HepG2 (cell line): ENCODE measurements around the gene PGS1. TPM values are rescaled to one million over a fixed set of nuclear protein-coding genes. Genes with fewer than 3 reads are reported as not detected.

ENCODE experiments used
- ATAC-seq: fragments of 200-7000 bp; cut with Tn5 transposase; 3 replicates; pipeline ENCODE4 v1.9.1; 2020; ENCODE audit warnings: mild to moderate bottlenecking, moderate library complexity
- BruUV-seq: library from RNA; stranded (reverse); fragments of 400-500 nt; replicated peaks from 2 replicates; lab custom pipeline; 2021; lab: Mats Ljungman, UMichigan
- CTCF ChIA-PET: fragments of 300-600 bp; formaldehyde crosslinking; extraction: SDS; loops from one replicate; lab custom pipeline; 2021; ENCODE audit warnings: low total read pairs, inconsistent platforms, low intra/inter-chr PET ratio; lab: Yijun Ruan, JAX
- POLR2A ChIA-PET: fragments of 350-600 bp; sonication (Branson Sonifier 250); formaldehyde crosslinking; loops from one replicate; lab custom pipeline; 2020; ENCODE audit warnings: antibody characterized with exemption, inconsistent platforms; lab: Yijun Ruan, JAX
- DNase-seq: peaks from one replicate; pipeline ENCODE4 v3.0.0-alpha.2; 2015; ENCODE audit warnings: low spot score
- FAIRE-seq: peaks from 3 replicates; lab custom pipeline; 2011; peaks lifted over from hg19 to GRCh38; lab: Jason Lieb, UNC
- H2AFZ ChIP-seq: one replicate; pipeline ENCODE4 v1.6.1; 2011; ENCODE audit warnings: low read length, inconsistent platforms
- H3K27ac ChIP-seq: fragments of 300-600 bp; 3 replicates; pipeline ENCODE4 v1.8.0; 2011; ENCODE audit warnings: mixed run types, mild to moderate bottlenecking, mixed read lengths, low read length, inconsistent platforms; ENCODE audit not compliant: insufficient read depth; ENCODE audit errors: extremely low read length
- H3K27me3 ChIP-seq, 2 experiments: fragments of 200-600 bp in 1 of 2; 2 replicates in 1 of 2; 3 replicates in 1 of 2; pipeline versions ENCODE4 v1.6.0 to v1.8.0; 2011; ENCODE audit warnings: low read length in 2 of 2, mild to moderate bottlenecking in 2 of 2, moderate library complexity in 2 of 2, inconsistent platforms in 1 of 2; ENCODE audit not compliant: insufficient read depth in 2 of 2, control insufficient read depth in 1 of 2
- H3K36me3 ChIP-seq, 2 experiments: fragments of 200-600 bp in 1 of 2; replicated peaks in 1 of 2; 2 replicates in 1 of 2; 3 replicates in 1 of 2; pipeline versions ENCODE4 v1.5.1 to v1.8.0; 2011; ENCODE audit warnings: low read length in 2 of 2, inconsistent platforms in 1 of 2; ENCODE audit not compliant: insufficient read depth in 2 of 2, control insufficient read depth in 1 of 2
- H3K4me1 ChIP-seq: 2 replicates; pipeline ENCODE4 v1.5.1; 2012; ENCODE audit warnings: low read length, inconsistent platforms; ENCODE audit not compliant: insufficient read depth
- H3K4me2 ChIP-seq: 2 replicates; pipeline ENCODE4 v1.6.0; 2011; ENCODE audit warnings: low read depth, low read length, inconsistent platforms
- H3K4me3 ChIP-seq, 3 experiments: fragments of 200-600 bp in 1 of 3; sonication (generic), shearing (Covaris generic) in 1 of 3; replicated peaks in 1 of 3; 2 replicates each; pipeline ENCODE4 v1.5.1; 2011 to 2016; ENCODE audit warnings: low read length in 3 of 3, inconsistent platforms in 2 of 3, low read depth in 2 of 3, mild to moderate bottlenecking in 2 of 3, control low read depth in 1 of 3, mixed read lengths in 1 of 3; ENCODE audit not compliant: insufficient read depth in 1 of 3
- H3K79me2 ChIP-seq: one replicate; pipeline ENCODE4 v1.6.1; 2011; ENCODE audit warnings: low read length, inconsistent platforms; ENCODE audit not compliant: insufficient read depth
- H3K9ac ChIP-seq: 2 replicates; pipeline ENCODE4 v1.6.0; 2011; ENCODE audit warnings: mild to moderate bottlenecking, low read depth, low read length, inconsistent platforms; ENCODE audit not compliant: insufficient read depth
- H3K9me3 ChIP-seq: 2 replicates; pipeline ENCODE4 v1.5.1; 2012; ENCODE audit warnings: mild to moderate bottlenecking, low read length
- H4K20me1 ChIP-seq: 2 replicates; pipeline ENCODE4 v1.6.0; 2011; ENCODE audit warnings: inconsistent platforms, mild to moderate bottlenecking, low read length, moderate library complexity; ENCODE audit not compliant: insufficient read depth
- AKAP8 ChIP-seq: sonication (generic); formaldehyde crosslinking; IDR thresholded peaks from 2 replicates; pipeline ENCODE4 v1.5.1; 2020; ENCODE audit warnings: mild to moderate bottlenecking, missing genetic modification reagents
- ASH2L ChIP-seq: fragments of 300-600, 200-600 bp; sonication (generic); IDR thresholded peaks from 2 replicates; pipeline ENCODE4 v1.7.0; 2017; ENCODE audit warnings: low read depth, mild to moderate bottlenecking, moderate library complexity, mixed read lengths, low read length; ENCODE audit not compliant: insufficient read length
- CEBPG ChIP-seq: IDR thresholded peaks from 2 replicates; pipeline ENCODE4 v1.6.1; 2016
- FOSL2 ChIP-seq: sonication (generic); formaldehyde crosslinking; IDR thresholded peaks from 2 replicates; pipeline ENCODE4 v1.4.0; 2020; ENCODE audit warnings: missing genetic modification reagents
- GABPA ChIP-seq, 2 experiments: IDR thresholded peaks; 2 replicates each; pipeline ENCODE4 v1.6.1; 2011 to 2016; ENCODE audit warnings: low read depth in 2 of 2, low read length in 1 of 2, missing biosample characterization in 1 of 2, missing genetic modification characterization in 1 of 2
- GATAD2A ChIP-seq: IDR thresholded peaks from 2 replicates; pipeline ENCODE4 v1.6.1; 2016
- HMG20A ChIP-seq: IDR thresholded peaks from 2 replicates; pipeline ENCODE4 v1.6.1; 2016; ENCODE audit warnings: borderline replicate concordance
- MTA3 ChIP-seq: sonication (generic); formaldehyde crosslinking; IDR thresholded peaks from 2 replicates; pipeline ENCODE4 v1.4.0; 2020; ENCODE audit warnings: missing genetic modification reagents
- PAX8 ChIP-seq: sonication (generic); formaldehyde crosslinking; IDR thresholded peaks from 2 replicates; pipeline ENCODE4 v1.8.0; 2022; ENCODE audit warnings: mild to moderate bottlenecking, missing genetic modification reagents, borderline replicate concordance
- RFX5 ChIP-seq: IDR thresholded peaks from 2 replicates; pipeline ENCODE4 v1.6.1; 2011; ENCODE audit warnings: low read depth, low read length, improper control_type of control experiment
- TCF7 ChIP-seq: sonication (generic); IDR thresholded peaks from 2 replicates; pipeline ENCODE4 v1.6.1; 2016; ENCODE audit warnings: antibody characterized with exemption, low read depth
- ZBTB20 ChIP-seq: sonication (generic); formaldehyde crosslinking; IDR thresholded peaks from 2 replicates; pipeline ENCODE4 v1.8.1; 2023; ENCODE audit warnings: missing genetic modification reagents, low read depth, mild to moderate bottlenecking, borderline replicate concordance
- ZNF549 ChIP-seq: sonication (generic); formaldehyde crosslinking; IDR thresholded peaks from 2 replicates; pipeline ENCODE4 v1.5.0; 2020; ENCODE audit warnings: missing genetic modification reagents
- ZNF616 ChIP-seq: sonication (generic); formaldehyde crosslinking; IDR thresholded peaks from 2 replicates; pipeline ENCODE4 v1.5.0; 2020; ENCODE audit warnings: low read depth, mild to moderate bottlenecking, missing genetic modification reagents
- ZNF713 ChIP-seq: sonication (generic); formaldehyde crosslinking; IDR thresholded peaks from 2 replicates; pipeline ENCODE4 v1.4.0; 2020; ENCODE audit warnings: mild to moderate bottlenecking, missing genetic modification reagents
- ZNF777 ChIP-seq: sonication (generic); formaldehyde crosslinking; IDR thresholded peaks from 2 replicates; pipeline ENCODE4 v1.4.0; 2020; ENCODE audit warnings: missing genetic modification reagents
- ZNF879 ChIP-seq: sonication (generic); formaldehyde crosslinking; IDR thresholded peaks from 2 replicates; pipeline ENCODE4 v1.8.1; 2023; ENCODE audit warnings: missing genetic modification reagents
- WGBS: methylation state at CpG from one replicate; pipeline ENCODE4 v1.1.6; 2017; ENCODE audit warnings: low lambda C conversion rate; 5-methylcytosine and 5-hydroxymethylcytosine counted together
- in situ Hi-C: cut with HindIII; loops from 2 replicates; pipeline ENCODE4 v1.10.0; 2017; ENCODE audit warnings: low pct_unique_long_range_greater_than_20kb; ENCODE audit not compliant: extremely low pct_ligation_motif_present
- intact Hi-C: fragments of 100-400 bp; cut with micrococcal nuclease; formaldehyde crosslinking; loops from one replicate; pipeline ENCODE4 v1.10.0; 2022; ENCODE audit not compliant: unreplicated experiment
- polyA plus RNA-seq, 8 experiments: library from polyadenylated mRNA; depleted of rRNA in 3 of 8; stranded (reverse) in 7 of 8; unstranded in 1 of 8; fragments of >200 nt; fragmentation: Illumina TruSeq in 4 of 8; extraction: Trizol in 4 of 8; gene quantifications; 2 replicates each; pipeline versions ENCODE4 v1.2.1 to v1.2.3, GENCODE V29; 2011 to 2016; ENCODE audit warnings: low read depth in 4 of 8, missing spikeins in 1 of 8, mixed read lengths in 1 of 8; ENCODE audit not compliant: insufficient read depth in 1 of 8
- total RNA-seq, 5 experiments: library from RNA; depleted of rRNA; stranded (reverse); fragments of >200 nt; fragmentation: Illumina TruSeq; extraction: Trizol; gene quantifications; 2 replicates each; pipeline ENCODE4 v1.2.3, GENCODE V29; 2016; ENCODE audit warnings: low read depth in 1 of 5
- TF ChIP-seq, protein P1 (sequence below): sonication (generic); formaldehyde crosslinking; IDR thresholded peaks from 2 replicates; pipeline ENCODE4 v1.4.0; 2020; ENCODE audit warnings: mild to moderate bottlenecking, missing genetic modification reagents
- TF ChIP-seq, protein P2 (sequence below): sonication (generic); formaldehyde crosslinking; IDR thresholded peaks from 2 replicates; pipeline ENCODE4 v1.4.0; 2020; ENCODE audit warnings: missing genetic modification reagents
- TF ChIP-seq, protein P3 (sequence below), 2 experiments: sonication (generic) in 1 of 2; formaldehyde crosslinking in 1 of 2; IDR thresholded peaks; 2 replicates each; pipeline versions ENCODE4 v1.5.1 to v1.6.1; 2011 to 2020; ENCODE audit warnings: borderline replicate concordance in 1 of 2, low read depth in 1 of 2, low read length in 1 of 2, mild to moderate bottlenecking in 1 of 2, missing genetic modification reagents in 1 of 2, moderate library complexity in 1 of 2

PGS1 gene
- total and polyA plus RNA-seq, 2 of the 13 experiments (the other 11 are each of a cell fraction or from before 2014, with no cell fraction given): 25.9 to 31.5 TPM

DNA sequence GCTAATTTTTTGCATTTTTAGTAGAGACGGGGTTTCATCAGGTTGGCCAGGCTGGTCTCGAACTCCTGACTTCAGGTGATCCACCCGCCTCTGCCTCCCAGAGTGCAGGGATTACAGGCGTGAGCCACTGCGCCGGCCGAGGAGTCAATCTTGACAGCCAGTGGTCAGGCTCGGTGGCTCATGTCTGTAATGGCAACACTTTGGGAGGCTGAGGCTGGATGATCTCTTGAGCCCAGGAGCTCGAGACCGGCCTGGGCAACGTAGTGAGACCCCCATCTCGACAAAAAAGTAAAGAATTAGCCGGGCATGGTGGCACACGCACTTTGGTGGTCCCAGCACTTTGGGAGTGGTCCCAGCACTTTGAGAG lies 608 bp upstream of the PGS1 start (continued):
- 0 out of 2 replicates have a peak, but pooled peaks have one; percentile 14 for TF ChIP-seq ZBTB20 (CRISPR knock-in tag)
- no peak for TF ChIP-seq PAX8 (CRISPR knock-in tag)
- TF ChIP-seq, protein P1, sequence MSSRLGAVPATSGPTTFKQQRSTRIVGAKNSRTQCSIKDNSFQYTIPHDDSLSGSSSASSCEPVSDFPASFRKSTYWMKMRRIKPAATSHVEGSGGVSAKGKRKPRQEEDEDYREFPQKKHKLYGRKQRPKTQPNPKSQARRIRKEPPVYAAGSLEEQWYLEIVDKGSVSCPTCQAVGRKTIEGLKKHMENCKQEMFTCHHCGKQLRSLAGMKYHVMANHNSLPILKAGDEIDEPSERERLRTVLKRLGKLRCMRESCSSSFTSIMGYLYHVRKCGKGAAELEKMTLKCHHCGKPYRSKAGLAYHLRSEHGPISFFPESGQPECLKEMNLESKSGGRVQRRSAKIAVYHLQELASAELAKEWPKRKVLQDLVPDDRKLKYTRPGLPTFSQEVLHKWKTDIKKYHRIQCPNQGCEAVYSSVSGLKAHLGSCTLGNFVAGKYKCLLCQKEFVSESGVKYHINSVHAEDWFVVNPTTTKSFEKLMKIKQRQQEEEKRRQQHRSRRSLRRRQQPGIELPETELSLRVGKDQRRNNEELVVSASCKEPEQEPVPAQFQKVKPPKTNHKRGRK (CRISPR knock-in tag): no peak
- TF ChIP-seq, all 625 proteins: peak for 13

DNA sequence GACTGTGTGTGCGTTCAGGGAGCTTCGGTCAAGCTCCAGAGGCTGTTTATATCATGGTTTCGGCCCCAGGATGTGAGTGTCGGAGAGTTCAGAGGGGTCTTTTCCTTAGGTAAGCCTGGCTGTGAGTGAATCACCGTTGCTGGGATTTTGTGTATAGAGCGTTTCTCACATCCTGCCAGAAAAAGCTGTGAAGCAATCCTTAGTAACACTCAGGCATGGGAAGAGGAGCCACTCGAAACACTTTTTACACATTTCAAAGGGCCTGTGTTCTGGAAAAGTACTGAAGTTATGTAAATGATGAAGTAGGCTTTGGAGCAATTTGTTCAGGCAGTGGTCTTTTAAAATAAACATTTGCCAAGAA lies 662 bp downstream of the PGS1 start:
- BruUV-seq: no TSS peak
- CTCF ChIA-PET: interaction anchor here (1.3 kb wide), 1 partner anchor 43 kb away, joined by 5 read pairs; no protein-coding TSS in a partner anchor
- TF ChIP-seq, protein P2, sequence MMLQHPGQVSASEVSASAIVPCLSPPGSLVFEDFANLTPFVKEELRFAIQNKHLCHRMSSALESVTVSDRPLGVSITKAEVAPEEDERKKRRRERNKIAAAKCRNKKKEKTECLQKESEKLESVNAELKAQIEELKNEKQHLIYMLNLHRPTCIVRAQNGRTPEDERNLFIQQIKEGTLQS (CRISPR knock-in tag): peak; percentile 29; the same call in 1 of the 2 replicates
- TF ChIP-seq GATAD2A (CRISPR knock-in tag) (0 out of 2 replicates have a peak, but pooled peaks have one; percentile 23), HMG20A (CRISPR knock-in tag) (peak; percentile 28; the same call in 1 of the 2 replicates), ASH2L (peak; percentile 8), ZNF879 (CRISPR knock-in tag) (0 out of 2 replicates have a peak, but pooled peaks have one; percentile 21), RFX5 (no peak), ZNF777 (CRISPR knock-in tag) (no peak), FOSL2 (CRISPR knock-in tag) (peak; percentile 81), GABPA (IDR thresholded peaks at IDR 0.05; ENCODE audit: low read depth, low read length) (0 out of 2 replicates have a peak, but pooled peaks have one; percentile 13), GABPA (CRISPR knock-in tag; IDR thresholded peaks at IDR 0.05; ENCODE audit: low read depth) (no peak; the same call in none of the 2 replicates), AKAP8 (CRISPR knock-in tag) (0 out of 2 replicates have a peak, but pooled peaks have one; percentile 9), CEBPG (CRISPR knock-in tag) (peak; percentile 70), MTA3 (CRISPR knock-in tag) (no peak), ZNF713 (CRISPR knock-in tag) (no peak), TCF7 (peak; percentile 39; the same call in 1 of the 2 replicates), ZNF616 (no peak), ZNF549 (no peak)
- TF ChIP-seq, protein P3, sequence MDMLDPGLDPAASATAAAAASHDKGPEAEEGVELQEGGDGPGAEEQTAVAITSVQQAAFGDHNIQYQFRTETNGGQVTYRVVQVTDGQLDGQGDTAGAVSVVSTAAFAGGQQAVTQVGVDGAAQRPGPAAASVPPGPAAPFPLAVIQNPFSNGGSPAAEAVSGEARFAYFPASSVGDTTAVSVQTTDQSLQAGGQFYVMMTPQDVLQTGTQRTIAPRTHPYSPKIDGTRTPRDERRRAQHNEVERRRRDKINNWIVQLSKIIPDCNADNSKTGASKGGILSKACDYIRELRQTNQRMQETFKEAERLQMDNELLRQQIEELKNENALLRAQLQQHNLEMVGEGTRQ (IDR thresholded peaks at IDR 0.05; ENCODE audit: low read depth, low read length): no peak
- TF ChIP-seq, protein P3 (CRISPR knock-in tag; IDR thresholded peaks at IDR 0.05; ENCODE audit: borderline replicate concordance): 0 out of 2 replicates have a peak, but pooled peaks have one; percentile 6

More for the DNA sequence above, 662 bp downstream of the PGS1 start:
- peaks cover 2 to 8% of the 10 kb centered on the region in 2 experiments; a peak in 1 of 5 replicates for H3K27me3 ChIP-seq
- no peak for FAIRE-seq
- DNase-seq: peak; percentile 81
- in situ Hi-C loops (no loop called here), intact Hi-C loops (loop anchor here (5.0 to 10.0 kb wide), 2 partner anchors 43 to 64 kb away; no protein-coding TSS in a partner anchor)
- H3K36me3 ChIP-seq: no peaks in the 10 kb centered on the region; a peak in 2 of 5 replicates
- POLR2A ChIA-PET: interaction anchor here (0.7 to 1.8 kb wide), 7 partner anchors 9 to 43 kb away, joined by 3 to 7 read pairs (median 4); no protein-coding TSS in a partner anchor
- H4K20me1 ChIP-seq: peaks cover 10% of the 10 kb centered on the region; the same call in 1 of the 2 replicates
- peaks cover 85% of the 10 kb centered on the region for H3K4me1 ChIP-seq
- peak; percentile 48 for ATAC-seq
- peak overlapping the region; percentile 97 to 98 (median 97) for H3K4me3 ChIP-seq
- H3K9me3 ChIP-seq: no peaks in the 10 kb centered on the region
- no peak overlapping the region for H2AFZ ChIP-seq
- H3K9ac ChIP-seq: peak overlapping the region; percentile 90
- H3K27ac ChIP-seq: peak overlapping the region; percentile 80
- peaks cover 50% of the 10 kb centered on the region for H3K79me2 ChIP-seq
- 2% methylated on average over 7 of the region's 7 CpGs for WGBS
- peak overlapping the region; percentile 87 for H3K4me2 ChIP-seq
